Neural progenitor cell (in vitro differentiated cells): ENCODE results near the gene CCDC88B.

ENCODE experiments used
- CTCF ChIP-seq: fragments of 200-600 bp; sonication (generic); IDR thresholded peaks from 2 replicates; pipeline ENCODE4 v1.5.1; 2017; ENCODE audit warnings: antibody characterized with exemption, mild to moderate bottlenecking
- EZH2phosphoT487 ChIP-seq: fragments of 200-600 bp; sonication (generic); IDR thresholded peaks from 2 replicates; pipeline ENCODE4 v1.6.1; 2017; ENCODE audit warnings: antibody characterized with exemption

GRCh38 chr11:64382586-64382985 is 42.6 kb downstream of the CCDC88B start:
- TF ChIP-seq CTCF (no peak), EZH2phosphoT487 (no peak)
